K562 (cell line): ENCODE measurements around the gene ABT1. TPM values are rescaled to one million over a fixed set of nuclear protein-coding genes. Genes with fewer than 3 reads are reported as not detected.
A peak's percentile ranks its signal among the peaks of the same experiment; 100 is the strongest.

Experiments
- BCOR ChIP-seq: fragments of 450-650 bp; IDR thresholded peaks from 2 replicates; pipeline ENCODE4 v1.6.1; 2016
- CHD7 ChIP-seq: fragments of 200-600 bp; sonication (generic); IDR thresholded peaks from one replicate; pipeline ENCODE4 v1.6.1; 2012; ENCODE audit warnings: mild to moderate bottlenecking, low read depth, low read length, inconsistent platforms
- KLF1 ChIP-seq: fragments of 450-650 bp; IDR thresholded peaks from 2 replicates; pipeline ENCODE4 v1.6.1; 2016; ENCODE audit warnings: missing genetic modification characterization, missing compliant biosample characterization
- MECOM ChIP-seq: fragments of 250-450 bp; sonication (Bioruptor Pico); IDR thresholded peaks from 2 replicates; pipeline ENCODE4 v1.8.0; 2022; ENCODE audit warnings: inconsistent platforms
- RERE ChIP-seq: sonication (generic); formaldehyde crosslinking; IDR thresholded peaks from 2 replicates; pipeline ENCODE4 v1.8.0; 2023; ENCODE audit warnings: missing genetic modification reagents, mild to moderate bottlenecking, borderline replicate concordance
- SIN3A ChIP-seq, 2 experiments: fragments of 150-350 bp in 1 of 2; IDR thresholded peaks; 2 replicates each; pipeline ENCODE4 v1.6.1; 2011 to 2016; ENCODE audit warnings: borderline replicate concordance in 2 of 2, low read depth in 2 of 2, low read length in 2 of 2, mild to moderate bottlenecking in 2 of 2, moderate library complexity in 2 of 2; ENCODE audit not compliant: control insufficient read depth in 1 of 2
- ZNF280A ChIP-seq: fragments of 450-650 bp; IDR thresholded peaks from 2 replicates; pipeline ENCODE4 v1.6.1; 2018; ENCODE audit warnings: mild to moderate bottlenecking, low read depth; ENCODE audit not compliant: partially characterized antibody
- polyA plus RNA-seq, 8 experiments: library from polyadenylated mRNA; depleted of rRNA in 4 of 8; stranded (reverse) in 5 of 8; unstranded in 3 of 8; fragments of >200 nt; fragmentation: Nextera tagmentation in 2 of 8; fragmentation: Illumina TruSeq in 1 of 8; extraction: Ambion mirVana in 2 of 8; extraction: Trizol in 1 of 8; gene quantifications; 2 replicates each; pipeline versions ENCODE4 v1.2.1 to v1.2.3, GENCODE V29; 2011 to 2014; ENCODE audit warnings: inconsistent platforms in 1 of 8, missing spikeins in 1 of 8
- total RNA-seq, 7 experiments: library from RNA; depleted of rRNA in 6 of 7; stranded (reverse); fragments of >200 nt in 6 of 7; fragmentation: Illumina TruSeq in 2 of 7; extraction: Trizol in 2 of 7; gene quantifications; 2 replicates each; pipeline versions ENCODE4 v1.2.1 to v1.2.3, GENCODE V29; 2011 to 2021; ENCODE audit warnings: low replicate concordance in 1 of 7

ABT1 gene
- total and polyA plus RNA-seq, 9 of the 15 experiments (the other 6 are each of a cell fraction or from before 2014, with no cell fraction given) = 8.8 to 52.7 (median 40.7) TPM

GRCh38 chr6:26594730-26595632 lies 1.8 kb upstream of the ABT1 start (continued):
- TF ChIP-seq CHD7 = no peak
- no peak for TF ChIP-seq ZNF280A
- TF ChIP-seq MECOM (CRISPR knock-in tag) = no peak
- TF ChIP-seq KLF1 (tag) = no peak
- peak; percentile 73 for TF ChIP-seq BCOR
- no peak for TF ChIP-seq SIN3A (IDR thresholded peaks at IDR 0.05; ENCODE audit: borderline replicate concordance in 2 of 2, control insufficient read depth in 1 of 2, low read depth in 2 of 2, low read length in 2 of 2)
- no peak for TF ChIP-seq RERE (CRISPR knock-in tag)
